Measurements from ENCODE around the gene BTBD16. TPM values are rescaled to one million over a fixed set of nuclear protein-coding genes. Genes with fewer than 3 reads are reported as not detected.

Gene BTBD16
- total and polyA plus RNA-seq, 2 of the 13 experiments (the other 11 are each of a cell fraction or from before 2014, with no cell fraction given), result 5.0 to 11.9 TPM

DNA sequence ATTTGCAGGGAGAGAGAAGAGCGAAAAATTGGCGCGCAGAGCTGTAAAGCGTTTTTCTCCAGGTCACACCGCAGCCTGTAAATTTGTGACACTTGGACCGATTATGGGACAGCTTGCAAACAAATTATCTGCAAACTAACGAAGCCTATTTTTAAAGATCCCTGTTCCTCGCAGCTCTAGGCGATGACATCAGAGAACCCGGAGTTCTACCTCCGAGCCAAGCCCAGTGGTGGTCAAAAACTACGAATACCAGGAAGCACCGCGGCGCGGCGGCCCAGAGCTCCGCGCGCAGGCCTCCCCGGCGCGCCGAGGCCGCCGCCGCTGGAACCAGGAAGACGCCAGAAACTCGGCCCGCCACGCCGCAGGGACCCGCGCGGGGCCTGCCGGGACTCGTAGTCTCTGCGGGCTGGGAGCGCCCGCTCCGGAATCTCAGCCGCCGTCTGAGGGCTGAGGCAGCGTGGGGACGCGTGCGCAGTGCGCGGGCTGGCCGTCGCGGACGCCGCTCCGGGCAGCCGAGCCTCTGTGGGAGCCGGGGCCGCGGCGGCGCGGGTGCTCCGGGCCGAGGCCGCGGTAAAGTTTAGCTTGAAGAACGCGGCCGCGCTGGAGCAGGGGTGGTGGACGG lies 103.3 kb downstream of the BTBD16 start, which contains the start of gene PLEKHA1 (continued):
- TF ChIP-seq, protein P1, sequence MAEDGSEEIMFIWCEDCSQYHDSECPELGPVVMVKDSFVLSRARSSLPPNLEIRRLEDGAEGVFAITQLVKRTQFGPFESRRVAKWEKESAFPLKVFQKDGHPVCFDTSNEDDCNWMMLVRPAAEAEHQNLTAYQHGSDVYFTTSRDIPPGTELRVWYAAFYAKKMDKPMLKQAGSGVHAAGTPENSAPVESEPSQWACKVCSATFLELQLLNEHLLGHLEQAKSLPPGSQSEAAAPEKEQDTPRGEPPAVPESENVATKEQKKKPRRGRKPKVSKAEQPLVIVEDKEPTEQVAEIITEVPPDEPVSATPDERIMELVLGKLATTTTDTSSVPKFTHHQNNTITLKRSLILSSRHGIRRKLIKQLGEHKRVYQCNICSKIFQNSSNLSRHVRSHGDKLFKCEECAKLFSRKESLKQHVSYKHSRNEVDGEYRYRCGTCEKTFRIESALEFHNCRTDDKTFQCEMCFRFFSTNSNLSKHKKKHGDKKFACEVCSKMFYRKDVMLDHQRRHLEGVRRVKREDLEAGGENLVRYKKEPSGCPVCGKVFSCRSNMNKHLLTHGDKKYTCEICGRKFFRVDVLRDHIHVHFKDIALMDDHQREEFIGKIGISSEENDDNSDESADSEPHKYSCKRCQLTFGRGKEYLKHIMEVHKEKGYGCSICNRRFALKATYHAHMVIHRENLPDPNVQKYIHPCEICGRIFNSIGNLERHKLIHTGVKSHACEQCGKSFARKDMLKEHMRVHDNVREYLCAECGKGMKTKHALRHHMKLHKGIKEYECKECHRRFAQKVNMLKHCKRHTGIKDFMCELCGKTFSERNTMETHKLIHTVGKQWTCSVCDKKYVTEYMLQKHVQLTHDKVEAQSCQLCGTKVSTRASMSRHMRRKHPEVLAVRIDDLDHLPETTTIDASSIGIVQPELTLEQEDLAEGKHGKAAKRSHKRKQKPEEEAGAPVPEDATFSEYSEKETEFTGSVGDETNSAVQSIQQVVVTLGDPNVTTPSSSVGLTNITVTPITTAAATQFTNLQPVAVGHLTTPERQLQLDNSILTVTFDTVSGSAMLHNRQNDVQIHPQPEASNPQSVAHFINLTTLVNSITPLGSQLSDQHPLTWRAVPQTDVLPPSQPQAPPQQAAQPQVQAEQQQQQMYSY (CRISPR knock-in tag; IDR thresholded peaks at IDR 0.05), result peak; percentile 35; the same call in 1 of the 2 replicates
- TF ChIP-seq NCOA5 (CRISPR knock-in tag; IDR thresholded peaks at IDR 0.05), result no peak
- TF ChIP-seq ZFX (CRISPR knock-in tag; IDR thresholded peaks at IDR 0.05; ENCODE audit: low read depth), result peak; percentile 94
- TF ChIP-seq BORCS8-MEF2B (CRISPR knock-in tag; IDR thresholded peaks at IDR 0.05), result peak; percentile 59; the same call in 1 of the 2 replicates
- TF ChIP-seq ZNF746 (CRISPR knock-in tag; IDR thresholded peaks at IDR 0.05), result 0 out of 2 replicates have a peak, but pooled peaks have one; percentile 3
- no peak for TF ChIP-seq POLR2AphosphoS2 (IDR thresholded peaks at IDR 0.05; ENCODE audit: low read depth, low read length)
- peak; percentile 91 for TF ChIP-seq SKI (IDR thresholded peaks at IDR 0.05; ENCODE audit: partially characterized antibody)
- TF ChIP-seq ZMYM3 (CRISPR knock-in tag; IDR thresholded peaks at IDR 0.05), result no peak
- TF ChIP-seq FOXK1 (CRISPR knock-in tag; IDR thresholded peaks at IDR 0.05; ENCODE audit: borderline replicate concordance, low read depth), result no peak
- TF ChIP-seq RCOR2 (CRISPR knock-in tag; IDR thresholded peaks at IDR 0.05), result no peak
- peak; percentile 97 for TF ChIP-seq THAP11 (CRISPR knock-in tag; IDR thresholded peaks at IDR 0.05)
- TF ChIP-seq, protein P2, sequence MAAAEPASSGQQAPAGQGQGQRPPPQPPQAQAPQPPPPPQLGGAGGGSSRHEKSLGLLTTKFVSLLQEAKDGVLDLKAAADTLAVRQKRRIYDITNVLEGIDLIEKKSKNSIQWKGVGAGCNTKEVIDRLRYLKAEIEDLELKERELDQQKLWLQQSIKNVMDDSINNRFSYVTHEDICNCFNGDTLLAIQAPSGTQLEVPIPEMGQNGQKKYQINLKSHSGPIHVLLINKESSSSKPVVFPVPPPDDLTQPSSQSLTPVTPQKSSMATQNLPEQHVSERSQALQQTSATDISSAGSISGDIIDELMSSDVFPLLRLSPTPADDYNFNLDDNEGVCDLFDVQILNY (CRISPR knock-in tag; conservative IDR thresholded peaks at IDR 0.05), result peak; percentile 20; the same call in 1 of the 2 replicates
- TF ChIP-seq, protein P3, sequence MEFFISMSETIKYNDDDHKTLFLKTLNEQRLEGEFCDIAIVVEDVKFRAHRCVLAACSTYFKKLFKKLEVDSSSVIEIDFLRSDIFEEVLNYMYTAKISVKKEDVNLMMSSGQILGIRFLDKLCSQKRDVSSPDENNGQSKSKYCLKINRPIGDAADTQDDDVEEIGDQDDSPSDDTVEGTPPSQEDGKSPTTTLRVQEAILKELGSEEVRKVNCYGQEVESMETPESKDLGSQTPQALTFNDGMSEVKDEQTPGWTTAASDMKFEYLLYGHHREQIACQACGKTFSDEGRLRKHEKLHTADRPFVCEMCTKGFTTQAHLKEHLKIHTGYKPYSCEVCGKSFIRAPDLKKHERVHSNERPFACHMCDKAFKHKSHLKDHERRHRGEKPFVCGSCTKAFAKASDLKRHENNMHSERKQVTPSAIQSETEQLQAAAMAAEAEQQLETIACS (CRISPR knock-in tag; IDR thresholded peaks at IDR 0.05), result no peak
- TF ChIP-seq, protein P4, sequence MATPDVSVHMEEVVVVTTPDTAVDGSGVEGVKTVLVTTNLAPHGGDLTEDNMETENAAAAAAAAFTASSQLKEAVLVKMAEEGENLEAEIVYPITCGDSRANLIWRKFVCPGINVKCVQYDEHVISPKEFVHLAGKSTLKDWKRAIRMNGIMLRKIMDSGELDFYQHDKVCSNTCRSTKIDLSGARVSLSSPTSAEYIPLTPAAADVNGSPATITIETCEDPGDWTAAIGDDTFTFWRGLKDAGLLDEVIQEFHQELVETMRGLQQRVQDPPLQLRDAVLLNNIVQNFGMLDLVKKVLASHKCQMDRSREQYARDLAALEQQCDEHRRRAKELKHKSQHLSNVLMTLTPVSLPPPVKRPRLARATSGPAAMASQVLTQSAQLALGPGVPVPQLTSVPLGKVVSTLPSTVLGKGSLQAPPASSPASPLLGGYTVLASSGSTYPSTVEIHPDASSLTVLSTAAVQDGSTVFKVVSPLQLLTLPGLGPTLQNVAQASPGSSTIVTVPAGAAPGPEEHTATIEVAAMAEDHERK (CRISPR knock-in tag; IDR thresholded peaks at IDR 0.05; ENCODE audit: low read depth), result peak; percentile 89
- TF ChIP-seq, protein P5, sequence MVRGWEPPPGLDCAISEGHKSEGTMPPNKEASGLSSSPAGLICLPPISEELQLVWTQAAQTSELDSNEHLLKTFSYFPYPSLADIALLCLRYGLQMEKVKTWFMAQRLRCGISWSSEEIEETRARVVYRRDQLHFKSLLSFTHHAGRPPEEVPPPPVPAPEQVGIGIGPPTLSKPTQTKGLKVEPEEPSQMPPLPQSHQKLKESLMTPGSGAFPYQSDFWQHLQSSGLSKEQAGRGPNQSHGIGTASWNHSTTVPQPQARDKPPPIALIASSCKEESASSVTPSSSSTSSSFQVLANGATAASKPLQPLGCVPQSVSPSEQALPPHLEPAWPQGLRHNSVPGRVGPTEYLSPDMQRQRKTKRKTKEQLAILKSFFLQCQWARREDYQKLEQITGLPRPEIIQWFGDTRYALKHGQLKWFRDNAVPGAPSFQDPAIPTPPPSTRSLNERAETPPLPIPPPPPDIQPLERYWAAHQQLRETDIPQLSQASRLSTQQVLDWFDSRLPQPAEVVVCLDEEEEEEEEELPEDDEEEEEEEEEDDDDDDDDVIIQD (CRISPR knock-in tag; IDR thresholded peaks at IDR 0.05; ENCODE audit: low read depth), result no peak
- TF ChIP-seq, protein P6, sequence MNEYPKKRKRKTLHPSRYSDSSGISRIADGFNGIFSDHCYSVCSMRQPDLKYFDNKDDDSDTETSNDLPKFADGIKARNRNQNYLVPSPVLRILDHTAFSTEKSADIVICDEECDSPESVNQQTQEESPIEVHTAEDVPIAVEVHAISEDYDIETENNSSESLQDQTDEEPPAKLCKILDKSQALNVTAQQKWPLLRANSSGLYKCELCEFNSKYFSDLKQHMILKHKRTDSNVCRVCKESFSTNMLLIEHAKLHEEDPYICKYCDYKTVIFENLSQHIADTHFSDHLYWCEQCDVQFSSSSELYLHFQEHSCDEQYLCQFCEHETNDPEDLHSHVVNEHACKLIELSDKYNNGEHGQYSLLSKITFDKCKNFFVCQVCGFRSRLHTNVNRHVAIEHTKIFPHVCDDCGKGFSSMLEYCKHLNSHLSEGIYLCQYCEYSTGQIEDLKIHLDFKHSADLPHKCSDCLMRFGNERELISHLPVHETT (CRISPR knock-in tag; conservative IDR thresholded peaks at IDR 0.05), result no peak

Data from HepG2 (cell line).